Mesothelial cell of epicardium (in vitro differentiated cells): ENCODE data around the gene P2RY2. TPM values are rescaled to one million over a fixed set of nuclear protein-coding genes. Genes with fewer than 3 reads are reported as not detected.
"Not testable (repeated sequence)": the region's sequence is repeated elsewhere in the genome, so short reads cannot be mapped to it uniquely, and the experiment has no call there.

Experiments used
- DNase-seq, 2 experiments: peaks; one replicate each; pipeline ENCODE4 v3.0.0; 2021; ENCODE audit warnings: low spot score in 2 of 2; ENCODE audit not compliant: unreplicated experiment in 2 of 2
- H3K27ac Mint-ChIP-seq: 2 replicates; pipeline ENCODE4 v1.8.0; 2021; ENCODE audit warnings: mixed read lengths
- H3K27me3 Mint-ChIP-seq: 2 replicates; pipeline ENCODE4 v1.8.0; 2021; ENCODE audit warnings: low read depth, mixed read lengths
- H3K36me3 Mint-ChIP-seq: 2 replicates; pipeline ENCODE4 v1.8.0; 2021; ENCODE audit warnings: mixed read lengths
- H3K4me1 Mint-ChIP-seq: 2 replicates; pipeline ENCODE4 v1.8.0; 2021; ENCODE audit warnings: mixed read lengths
- H3K4me3 Mint-ChIP-seq: 2 replicates; pipeline ENCODE4 v1.8.0; 2021; ENCODE audit warnings: mild to moderate bottlenecking, moderate library complexity, mixed read lengths
- H3K9me3 Mint-ChIP-seq: 2 replicates; pipeline ENCODE4 v1.8.0; 2021; ENCODE audit warnings: mixed read lengths
- total RNA-seq: library from RNA; stranded (reverse); gene quantifications from 3 replicates; pipeline ENCODE4 v1.2.1, GENCODE V29; 2021
- TF ChIP-seq, protein P1 (sequence below): fragments of 200-600 bp; sonication (generic); IDR thresholded peaks from one replicate; pipeline ENCODE4 v1.5.0; 2021; ENCODE audit warnings: antibody characterized with exemption; ENCODE audit not compliant: unreplicated experiment

The P2RY2 gene
- total RNA-seq, 1 donor from 2014 or later = 4.5 TPM

DNA sequence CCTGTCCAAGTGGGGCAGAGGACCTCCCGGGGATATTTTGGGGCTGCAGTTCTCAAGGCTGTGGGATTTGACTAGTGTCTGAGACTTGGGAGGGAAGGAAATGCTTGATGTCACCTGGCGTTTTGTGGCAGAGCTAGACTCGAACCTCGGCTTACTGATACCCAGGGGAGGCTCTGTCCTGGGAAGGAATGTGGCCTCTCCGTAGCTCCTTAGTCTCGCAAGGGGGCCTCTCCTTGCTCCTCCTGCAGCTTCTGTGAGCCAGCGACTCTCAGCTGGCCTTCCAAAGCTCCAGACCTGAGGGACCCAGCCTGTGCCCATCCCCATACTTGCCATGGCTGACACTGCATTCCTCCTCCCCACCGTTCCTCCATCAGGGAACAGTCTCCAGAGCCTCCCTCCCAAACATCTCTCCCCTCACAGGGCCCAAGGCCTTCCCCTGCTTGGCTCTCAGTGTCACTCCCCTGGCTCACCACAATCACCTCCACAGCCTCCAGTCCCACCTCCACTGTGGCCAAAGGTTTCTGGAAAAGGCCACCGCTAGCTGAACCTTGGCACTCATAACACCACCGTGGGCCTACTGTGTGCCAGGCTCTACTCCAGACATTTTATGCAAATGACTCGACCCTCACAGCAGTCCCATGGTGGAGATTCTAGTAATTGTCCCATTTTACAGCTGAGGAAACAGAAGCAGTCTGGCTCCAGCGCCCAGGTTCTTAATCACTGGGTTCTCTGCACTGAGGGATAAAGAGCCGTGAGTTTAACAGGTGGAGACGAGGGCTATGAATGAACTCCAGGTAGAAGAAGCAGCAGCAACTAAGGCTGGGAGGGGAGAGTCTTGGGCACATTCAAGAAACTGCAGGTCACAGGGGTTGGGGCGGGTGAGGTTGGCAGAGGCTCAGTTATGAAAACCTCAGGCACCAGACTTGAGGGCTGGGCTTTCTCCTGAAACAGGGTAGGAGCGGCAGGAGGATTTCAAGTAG is 12.1 kb downstream of the P2RY2 start:
- Mint-ChIP-seq H3K27ac (peak overlapping the region; percentile 49), H3K9me3 (no peaks in the 10 kb centered on the region), H3K4me1 (peaks cover 35% of the 10 kb centered on the region), H3K27me3 (no peaks in the 10 kb centered on the region), H3K4me3 (no peak overlapping the region), H3K36me3 (peaks cover 3% of the 10 kb centered on the region)
- DNase-seq = no peak
- TF ChIP-seq, protein P1, sequence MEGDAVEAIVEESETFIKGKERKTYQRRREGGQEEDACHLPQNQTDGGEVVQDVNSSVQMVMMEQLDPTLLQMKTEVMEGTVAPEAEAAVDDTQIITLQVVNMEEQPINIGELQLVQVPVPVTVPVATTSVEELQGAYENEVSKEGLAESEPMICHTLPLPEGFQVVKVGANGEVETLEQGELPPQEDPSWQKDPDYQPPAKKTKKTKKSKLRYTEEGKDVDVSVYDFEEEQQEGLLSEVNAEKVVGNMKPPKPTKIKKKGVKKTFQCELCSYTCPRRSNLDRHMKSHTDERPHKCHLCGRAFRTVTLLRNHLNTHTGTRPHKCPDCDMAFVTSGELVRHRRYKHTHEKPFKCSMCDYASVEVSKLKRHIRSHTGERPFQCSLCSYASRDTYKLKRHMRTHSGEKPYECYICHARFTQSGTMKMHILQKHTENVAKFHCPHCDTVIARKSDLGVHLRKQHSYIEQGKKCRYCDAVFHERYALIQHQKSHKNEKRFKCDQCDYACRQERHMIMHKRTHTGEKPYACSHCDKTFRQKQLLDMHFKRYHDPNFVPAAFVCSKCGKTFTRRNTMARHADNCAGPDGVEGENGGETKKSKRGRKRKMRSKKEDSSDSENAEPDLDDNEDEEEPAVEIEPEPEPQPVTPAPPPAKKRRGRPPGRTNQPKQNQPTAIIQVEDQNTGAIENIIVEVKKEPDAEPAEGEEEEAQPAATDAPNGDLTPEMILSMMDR = no peak

DNA sequence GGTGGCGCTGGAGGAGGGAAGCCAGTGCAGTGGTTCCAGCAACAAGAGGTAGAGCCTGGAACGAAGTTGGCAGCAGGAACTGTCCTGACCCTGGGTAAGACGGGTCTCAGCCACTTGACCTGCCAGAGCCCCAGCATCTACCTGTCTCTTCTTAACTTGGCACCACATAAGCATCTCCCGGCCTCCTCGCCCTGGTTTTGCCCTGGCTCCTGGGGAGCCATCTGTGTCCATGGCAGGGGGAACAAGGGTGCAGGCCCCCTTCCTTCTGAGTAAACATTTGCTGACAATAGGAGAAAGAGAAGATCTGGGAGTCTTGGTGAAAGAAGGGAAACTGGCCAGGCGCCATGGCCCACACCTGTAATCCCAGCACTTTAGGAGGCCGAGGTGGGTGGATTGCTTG is 12.8 kb downstream of the P2RY2 start:
- H3K9me3 Mint-ChIP-seq = no peaks in the 10 kb centered on the region
- H3K36me3 Mint-ChIP-seq = peaks cover 3% of the 10 kb centered on the region
- H3K27ac Mint-ChIP-seq = no peak overlapping the region
- TF ChIP-seq, protein P1 = no peak
- H3K4me1 Mint-ChIP-seq = peaks cover 35% of the 10 kb centered on the region
- no peak for DNase-seq
- H3K4me3 Mint-ChIP-seq = no peak overlapping the region
- H3K27me3 Mint-ChIP-seq = no peaks in the 10 kb centered on the region

DNA sequence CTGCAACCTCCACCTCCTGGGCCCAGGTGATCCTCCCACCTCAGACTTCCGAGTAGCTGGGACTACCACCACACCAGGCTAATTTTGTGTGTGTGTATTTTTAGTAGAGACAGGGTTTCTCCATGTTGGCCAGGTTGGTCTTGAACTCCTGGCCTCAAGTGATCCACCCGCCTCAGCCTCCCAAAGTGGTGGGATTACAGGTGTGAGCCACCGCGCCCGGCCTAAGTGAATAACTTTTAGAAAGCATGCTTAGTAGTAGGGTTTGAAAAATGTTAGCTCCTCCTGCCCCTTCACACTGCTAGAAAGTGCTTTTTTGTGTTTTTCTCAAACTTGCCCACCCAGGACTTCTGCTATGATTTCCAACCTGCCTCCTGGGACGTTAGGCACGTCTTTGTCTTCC is 14.4 kb downstream of the P2RY2 start:
- H3K27me3 Mint-ChIP-seq, H3K36me3 Mint-ChIP-seq, H3K4me3 Mint-ChIP-seq, DNase-seq, H3K9me3 Mint-ChIP-seq, H3K27ac Mint-ChIP-seq: not testable (repeated sequence)
- peaks cover 30% of the 10 kb centered on the region for H3K4me1 Mint-ChIP-seq

DNA sequence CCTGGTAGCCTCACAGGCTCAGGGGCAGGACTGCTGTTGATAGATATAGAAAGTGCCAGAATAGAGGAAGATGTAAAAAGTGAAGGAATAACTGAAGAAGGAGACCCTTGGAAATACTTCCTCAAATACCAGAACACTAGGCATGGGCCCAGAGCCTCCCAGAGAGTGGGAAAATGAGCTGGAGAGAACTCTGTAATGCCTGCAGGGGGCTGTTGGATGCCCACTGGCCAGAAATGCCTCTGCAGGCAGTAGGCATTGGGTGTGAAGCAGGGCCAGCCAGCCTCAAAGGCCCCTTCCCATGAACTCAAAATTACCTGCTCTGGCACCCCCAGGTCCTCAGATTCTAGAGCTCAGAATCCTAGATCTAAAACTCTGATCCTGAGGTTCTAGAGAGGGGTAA is 15.1 kb downstream of the P2RY2 start:
- TF ChIP-seq, protein P1 = no peak

DNA sequence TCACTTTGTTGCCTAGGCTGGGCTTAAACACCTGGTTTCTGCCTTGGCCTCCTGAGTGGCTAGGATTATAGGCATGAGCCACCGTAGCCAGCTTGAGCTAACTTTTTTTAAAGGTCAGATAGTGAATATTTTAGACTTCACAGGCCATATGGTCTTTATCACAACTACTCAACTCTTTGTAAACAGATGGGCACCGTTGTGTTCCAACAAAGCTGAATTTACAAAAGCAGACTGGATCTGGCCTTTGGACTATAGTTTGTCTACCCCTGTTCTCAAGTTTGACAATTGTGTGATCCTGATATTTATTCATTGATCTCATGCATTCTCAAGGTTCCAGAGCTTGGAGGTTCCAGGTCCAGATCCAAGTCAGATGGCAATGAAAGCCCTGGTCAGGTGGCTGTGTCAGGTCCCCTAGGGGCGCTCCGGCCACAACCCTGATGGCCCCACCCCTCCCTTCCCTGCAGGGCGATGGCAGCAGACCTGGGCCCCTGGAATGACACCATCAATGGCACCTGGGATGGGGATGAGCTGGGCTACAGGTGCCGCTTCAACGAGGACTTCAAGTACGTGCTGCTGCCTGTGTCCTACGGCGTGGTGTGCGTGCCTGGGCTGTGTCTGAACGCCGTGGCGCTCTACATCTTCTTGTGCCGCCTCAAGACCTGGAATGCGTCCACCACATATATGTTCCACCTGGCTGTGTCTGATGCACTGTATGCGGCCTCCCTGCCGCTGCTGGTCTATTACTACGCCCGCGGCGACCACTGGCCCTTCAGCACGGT is 15.8 kb downstream of the P2RY2 start:
- no peak overlapping the region for H3K4me3 Mint-ChIP-seq
- H3K36me3 Mint-ChIP-seq = peaks cover 3% of the 10 kb centered on the region
- H3K9me3 Mint-ChIP-seq = no peaks in the 10 kb centered on the region
- H3K27ac Mint-ChIP-seq = no peak overlapping the region
- DNase-seq = no peak
- no peaks in the 10 kb centered on the region for H3K27me3 Mint-ChIP-seq
- TF ChIP-seq, protein P1 = no peak
- peaks cover 17% of the 10 kb centered on the region for H3K4me1 Mint-ChIP-seq

More for the DNA sequence above, 15.1 kb downstream of the P2RY2 start:
- Mint-ChIP-seq H3K9me3 (no peaks in the 10 kb centered on the region), H3K4me3 (no peak overlapping the region), H3K36me3 (peaks cover 3% of the 10 kb centered on the region), H3K27me3 (no peaks in the 10 kb centered on the region), H3K27ac (no peak overlapping the region), H3K4me1 (peaks cover 24% of the 10 kb centered on the region)
- DNase-seq = no peak
